HFF-Myc (cell line): ENCODE data around the gene PRKAG2.

ENCODE experiments used
- DNase-seq: peaks from one replicate; pipeline ENCODE4 v3.0.0-alpha.2; 2011; ENCODE audit warnings: low read depth; ENCODE audit errors: extremely low read depth
- H3K4me3 ChIP-seq: replicated peaks from 2 replicates; pipeline ENCODE4 v1.5.1; 2011; ENCODE audit warnings: low read depth, mild to moderate bottlenecking, control low read depth, low read length
- CTCF ChIP-seq: IDR thresholded peaks from 2 replicates; pipeline ENCODE4 v1.5.1; 2012; ENCODE audit warnings: mild to moderate bottlenecking, low read depth, low read length, control low read depth; ENCODE audit errors: missing control alignments

The PRKAG2 gene

GRCh38 chr7:151873402-151873965 lies 3.4 kb downstream of the PRKAG2 start:
- no peak for TF ChIP-seq CTCF
- no peak overlapping the region for H3K4me3 ChIP-seq
- DNase-seq: no peak

- DNase-seq: no peak
- no peak overlapping the region for H3K4me3 ChIP-seq
- TF ChIP-seq CTCF: no peak
Observed at GRCh38 chr7:151872531-151873401, 4.1 kb downstream of the PRKAG2 start.

- H3K4me3 ChIP-seq: no peak overlapping the region
- no peak for TF ChIP-seq CTCF
- no peak for DNase-seq
Observed at GRCh38 chr7:151871904-151872303, 5.0 kb downstream of the PRKAG2 start.

GRCh38 chr7:151871189-151871735 lies 5.7 kb downstream of the PRKAG2 start:
- no peak overlapping the region for H3K4me3 ChIP-seq
- TF ChIP-seq CTCF: no peak
- DNase-seq: no peak

- TF ChIP-seq CTCF: no peak
- no peak for DNase-seq
- H3K4me3 ChIP-seq: no peak overlapping the region
Observed at GRCh38 chr7:151869968-151870918, 6.7 kb downstream of the PRKAG2 start.

GRCh38 chr7:151869455-151869854 lies 7.5 kb downstream of the PRKAG2 start:
- H3K4me3 ChIP-seq: no peak overlapping the region
- TF ChIP-seq CTCF: no peak
- no peak for DNase-seq
